NT2/D1 (cell line): ENCODE results near the gene POLR3K.
"Not testable (repeated sequence)": the region's sequence is repeated elsewhere in the genome, so short reads cannot be mapped to it uniquely, and the experiment has no call there.

ENCODE experiments used
- DNase-seq: peaks from one replicate; pipeline ENCODE4 v3.0.0-alpha.2; 2011; ENCODE audit warnings: low read depth, low spot score
- H3K27me3 ChIP-seq: 2 replicates; pipeline ENCODE4 v1.6.0; 2011; ENCODE audit warnings: mild to moderate bottlenecking; ENCODE audit not compliant: insufficient read length, insufficient read depth
- H3K36me3 ChIP-seq: 2 replicates; pipeline ENCODE4 v1.6.1; 2011; ENCODE audit warnings: mild to moderate bottlenecking, low read length, mixed read lengths; ENCODE audit not compliant: insufficient read depth, insufficient read length
- H3K4me1 ChIP-seq: 2 replicates; pipeline ENCODE4 v1.5.1; 2011; ENCODE audit not compliant: insufficient read depth, insufficient read length
- H3K4me3 ChIP-seq: 2 replicates; pipeline ENCODE4 v1.5.1; 2011; ENCODE audit warnings: low read depth; ENCODE audit not compliant: insufficient read length
- H3K9ac ChIP-seq: 2 replicates; pipeline ENCODE4 v1.6.0; 2011; ENCODE audit warnings: low read depth; ENCODE audit not compliant: insufficient read length
- H3K9me3 ChIP-seq: 2 replicates; pipeline ENCODE4 v1.5.1; 2011; ENCODE audit warnings: mild to moderate bottlenecking, low read length; ENCODE audit not compliant: insufficient read depth
- SUZ12 ChIP-seq: IDR thresholded peaks from 2 replicates; pipeline ENCODE4 v1.6.1; 2011; ENCODE audit not compliant: insufficient read length, insufficient read depth; ENCODE audit errors: extremely low read depth
- YY1 ChIP-seq: IDR thresholded peaks from 2 replicates; pipeline ENCODE4 v1.6.1; 2011; ENCODE audit not compliant: insufficient read length, insufficient read depth
- ZNF274 ChIP-seq: IDR thresholded peaks from 2 replicates; pipeline ENCODE4 v1.6.1; 2011; ENCODE audit warnings: mild to moderate bottlenecking, low read depth, low read length

POLR3K gene

DNA sequence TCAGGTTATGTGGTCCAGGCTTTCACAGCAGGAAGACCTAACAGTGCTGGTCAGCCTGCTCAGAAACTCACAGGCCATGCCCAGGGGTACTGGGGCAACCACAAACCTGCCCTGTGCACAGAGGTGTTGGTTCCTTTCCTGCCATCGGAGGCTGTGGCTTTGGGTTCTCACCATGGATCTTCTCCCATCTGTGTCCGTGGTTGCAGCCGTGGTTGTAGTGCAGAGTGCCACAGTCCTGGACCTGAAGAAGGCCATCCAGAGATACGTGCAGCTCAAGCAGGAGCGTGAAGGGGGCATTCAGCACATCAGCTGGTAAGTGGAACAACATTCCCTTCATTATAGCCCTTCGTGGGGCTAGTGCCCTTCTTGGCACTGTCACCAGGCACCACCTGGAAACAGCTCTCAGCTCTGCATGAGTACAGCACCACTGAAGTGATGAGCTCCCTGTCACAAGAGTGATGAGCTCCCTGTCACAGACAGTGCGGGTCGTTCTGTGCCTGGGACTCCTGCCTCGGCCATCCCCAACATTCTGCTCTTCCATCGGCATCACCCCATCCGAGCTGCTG, 2.2 kb upstream of the POLR3K start:
- Histone ChIP-seq H3K36me3 (peaks cover 68% of the 10 kb centered on the region), H3K27me3 (no peaks in the 10 kb centered on the region), H3K4me1 (no peaks in the 10 kb centered on the region), H3K4me3 (no peak overlapping the region), H3K9ac (no peak overlapping the region), H3K9me3 (no peaks in the 10 kb centered on the region)
- TF ChIP-seq YY1 (no peak), ZNF274 (no peak), SUZ12 (no peak)
- no peak for DNase-seq

GRCh38 chr16:54237-54581, 801 bp upstream of the POLR3K start:
- DNase-seq: no peak
- Histone ChIP-seq H3K9ac (peak overlapping the region; percentile 98), H3K36me3 (peaks cover 62% of the 10 kb centered on the region), H3K9me3 (no peaks in the 10 kb centered on the region), H3K4me1 (no peaks in the 10 kb centered on the region), H3K27me3 (no peaks in the 10 kb centered on the region), H3K4me3 (peak overlapping the region; percentile 97)
- TF ChIP-seq YY1 (no peak), SUZ12 (no peak), ZNF274 (no peak)

GRCh38 chr16:50769-51591, 2.4 kb downstream of the POLR3K start:
- Histone ChIP-seq H3K36me3 (peaks cover 57% of the 10 kb centered on the region), H3K4me1 (no peaks in the 10 kb centered on the region)
- no peak for DNase-seq

GRCh38 chr16:47234-47633, 6.2 kb downstream of the POLR3K start:
- peaks cover 10% of the 10 kb centered on the region for H3K9me3 ChIP-seq
- peaks cover 80% of the 10 kb centered on the region for H3K36me3 ChIP-seq
- DNase-seq: no peak
- H3K9ac ChIP-seq: no peak overlapping the region
- TF ChIP-seq ZNF274 (no peak), YY1 (no peak), SUZ12 (no peak)
- H3K4me3 ChIP-seq: no peak overlapping the region
- no peaks in the 10 kb centered on the region for H3K4me1 ChIP-seq
- no peaks in the 10 kb centered on the region for H3K27me3 ChIP-seq

More at GRCh38 chr16:50769-51591, 2.4 kb downstream of the POLR3K start:
- TF ChIP-seq SUZ12 (no peak), ZNF274 (no peak), YY1 (no peak)
- H3K4me3 ChIP-seq: no peak overlapping the region
- H3K9me3 ChIP-seq: no peaks in the 10 kb centered on the region
- H3K27me3 ChIP-seq: no peaks in the 10 kb centered on the region
- no peak overlapping the region for H3K9ac ChIP-seq

- H3K36me3 ChIP-seq: peaks cover 87% of the 10 kb centered on the region
- H3K4me1 ChIP-seq, H3K4me3 ChIP-seq, H3K27me3 ChIP-seq, H3K9ac ChIP-seq, DNase-seq: not testable (repeated sequence)
- peaks cover 17% of the 10 kb centered on the region for H3K9me3 ChIP-seq
Measured at GRCh38 chr16:46510-46909, 6.9 kb downstream of the POLR3K start.

- Histone ChIP-seq H3K4me1 (no peaks in the 10 kb centered on the region), H3K9ac (no peak overlapping the region), H3K27me3 (no peaks in the 10 kb centered on the region), H3K9me3 (peaks cover 19% of the 10 kb centered on the region), H3K36me3 (peaks cover 83% of the 10 kb centered on the region), H3K4me3 (no peak overlapping the region)
- DNase-seq: no peak
- no peak for TF ChIP-seq SUZ12
Measured at GRCh38 chr16:45454-45853, 8.0 kb downstream of the POLR3K start.

- Histone ChIP-seq H3K9me3 (peaks cover 19% of the 10 kb centered on the region), H3K9ac (no peak overlapping the region), H3K4me1 (no peaks in the 10 kb centered on the region), H3K4me3 (no peak overlapping the region), H3K36me3 (peaks cover 85% of the 10 kb centered on the region), H3K27me3 (no peaks in the 10 kb centered on the region)
- DNase-seq: no peak
- TF ChIP-seq ZNF274: no peak
- no peak for TF ChIP-seq YY1
- no peak for TF ChIP-seq SUZ12
Measured at GRCh38 chr16:44655-45054, 8.8 kb downstream of the POLR3K start.
